ENCODE measurements around the gene PRSS22.

PRSS22 gene

GRCh38 chr16:2803545-2804195 is 54.3 kb downstream of the PRSS22 start:
- H3K4me3 ChIP-seq (ENCODE audit: low read depth, low read length), result no peak overlapping the region
- TF ChIP-seq, protein P1, sequence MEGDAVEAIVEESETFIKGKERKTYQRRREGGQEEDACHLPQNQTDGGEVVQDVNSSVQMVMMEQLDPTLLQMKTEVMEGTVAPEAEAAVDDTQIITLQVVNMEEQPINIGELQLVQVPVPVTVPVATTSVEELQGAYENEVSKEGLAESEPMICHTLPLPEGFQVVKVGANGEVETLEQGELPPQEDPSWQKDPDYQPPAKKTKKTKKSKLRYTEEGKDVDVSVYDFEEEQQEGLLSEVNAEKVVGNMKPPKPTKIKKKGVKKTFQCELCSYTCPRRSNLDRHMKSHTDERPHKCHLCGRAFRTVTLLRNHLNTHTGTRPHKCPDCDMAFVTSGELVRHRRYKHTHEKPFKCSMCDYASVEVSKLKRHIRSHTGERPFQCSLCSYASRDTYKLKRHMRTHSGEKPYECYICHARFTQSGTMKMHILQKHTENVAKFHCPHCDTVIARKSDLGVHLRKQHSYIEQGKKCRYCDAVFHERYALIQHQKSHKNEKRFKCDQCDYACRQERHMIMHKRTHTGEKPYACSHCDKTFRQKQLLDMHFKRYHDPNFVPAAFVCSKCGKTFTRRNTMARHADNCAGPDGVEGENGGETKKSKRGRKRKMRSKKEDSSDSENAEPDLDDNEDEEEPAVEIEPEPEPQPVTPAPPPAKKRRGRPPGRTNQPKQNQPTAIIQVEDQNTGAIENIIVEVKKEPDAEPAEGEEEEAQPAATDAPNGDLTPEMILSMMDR (IDR thresholded peaks at IDR 0.05; ENCODE audit: borderline replicate concordance, insufficient read depth, low read depth, low read length), result no peak

Measured in GM12875 (cell line).